ENCODE data around the gene PLCD3. TPM values are rescaled to one million over a fixed set of nuclear protein-coding genes. Genes with fewer than 3 reads are reported as not detected.
A peak's percentile ranks its signal among the peaks of the same experiment; 100 is the strongest.

Gene PLCD3
- total RNA-seq, 1 experiment from 2014 or later = 88.5 TPM

GRCh38 chr17:45115871-45116270 lies 16.4 kb downstream of the PLCD3 start:
- Mint-ChIP-seq H3K27me3 (ENCODE audit: insufficient read depth, unreplicated experiment) (no peaks in the 10 kb centered on the region), H3K4me1 (ENCODE audit: low read depth, unreplicated experiment) (peaks cover 6% of the 10 kb centered on the region), H3K36me3 (ENCODE audit: insufficient read depth, unreplicated experiment) (peaks cover 46% of the 10 kb centered on the region), H3K9me3 (ENCODE audit: unreplicated experiment) (no peaks in the 10 kb centered on the region), H3K27ac (ENCODE audit: unreplicated experiment) (peak overlapping the region; percentile 25), H3K4me3 (ENCODE audit: unreplicated experiment) (no peak overlapping the region)
- Histone ChIP-seq H3K9me3 (no peaks in the 10 kb centered on the region), H3K27me3 (replicated peaks; ENCODE audit: control insufficient read depth, insufficient read depth, low read length) (no peaks in the 10 kb centered on the region), H3K4me3 (ENCODE audit: low read depth, low read length) (no peak overlapping the region), H3K36me3 (ENCODE audit: control insufficient read depth, insufficient read depth, low read length) (peaks cover 2% of the 10 kb centered on the region; the same call in 1 of the 2 replicates), H3K4me1 (peaks cover 7% of the 10 kb centered on the region; the same call in 1 of the 2 replicates)
- DNase-seq = no peak
- BruUV-seq (replicated peaks) = no TSS peak
- intact Hi-C loops (cut with micrococcal nuclease; ENCODE audit: unreplicated experiment) = no loop called here
- no peak for TF ChIP-seq CTCF (IDR thresholded peaks at IDR 0.05; ENCODE audit: insufficient read depth in 1 of 2, low read depth in 1 of 2, low read length in 1 of 2, severe bottlenecking in 1 of 2, unreplicated experiment in 1 of 2)
- POLR2A ChIA-PET = no interaction called here
- CTCF ChIA-PET = interaction anchor here (1.0 to 1.4 kb wide), 2 partner anchors 19 to 20 kb away, joined by 3 read pairs; partner anchors contain the start of gene ACBD4

- no peak for TF ChIP-seq CTCF (IDR thresholded peaks at IDR 0.05; ENCODE audit: insufficient read depth in 1 of 2, low read depth in 1 of 2, low read length in 1 of 2, severe bottlenecking in 1 of 2, unreplicated experiment in 1 of 2)
- POLR2A ChIA-PET = no interaction called here
- peak overlapping the region; percentile 67 for H3K27ac Mint-ChIP-seq (ENCODE audit: unreplicated experiment)
- no peaks in the 10 kb centered on the region for H3K9me3 Mint-ChIP-seq (ENCODE audit: unreplicated experiment)
- H3K27me3 Mint-ChIP-seq (ENCODE audit: insufficient read depth, unreplicated experiment) = no peaks in the 10 kb centered on the region
- H3K4me1 Mint-ChIP-seq (ENCODE audit: low read depth, unreplicated experiment) = peaks cover 6% of the 10 kb centered on the region
- Histone ChIP-seq H3K9me3 (no peaks in the 10 kb centered on the region), H3K36me3 (ENCODE audit: control insufficient read depth, insufficient read depth, low read length) (peaks cover 2% of the 10 kb centered on the region; the same call in 1 of the 2 replicates), H3K4me3 (ENCODE audit: low read depth, low read length) (no peak overlapping the region), H3K4me1 (peaks cover 7% of the 10 kb centered on the region; the same call in 1 of the 2 replicates), H3K27me3 (replicated peaks; ENCODE audit: control insufficient read depth, insufficient read depth, low read length) (no peaks in the 10 kb centered on the region)
- no peak overlapping the region for H3K4me3 Mint-ChIP-seq (ENCODE audit: unreplicated experiment)
- intact Hi-C loops (cut with micrococcal nuclease; ENCODE audit: unreplicated experiment) = no loop called here
- BruUV-seq (replicated peaks) = no TSS peak
- peaks cover 54% of the 10 kb centered on the region for H3K36me3 Mint-ChIP-seq (ENCODE audit: insufficient read depth, unreplicated experiment)
- DNase-seq = no peak
- CTCF ChIA-PET = interaction anchor here (0.9 to 1.0 kb wide), 2 partner anchors 20 kb away, joined by 3 to 4 read pairs; partner anchors contain the start of gene ACBD4
Measured at GRCh38 chr17:45115015-45115625, 17.2 kb downstream of the PLCD3 start.

DNA sequence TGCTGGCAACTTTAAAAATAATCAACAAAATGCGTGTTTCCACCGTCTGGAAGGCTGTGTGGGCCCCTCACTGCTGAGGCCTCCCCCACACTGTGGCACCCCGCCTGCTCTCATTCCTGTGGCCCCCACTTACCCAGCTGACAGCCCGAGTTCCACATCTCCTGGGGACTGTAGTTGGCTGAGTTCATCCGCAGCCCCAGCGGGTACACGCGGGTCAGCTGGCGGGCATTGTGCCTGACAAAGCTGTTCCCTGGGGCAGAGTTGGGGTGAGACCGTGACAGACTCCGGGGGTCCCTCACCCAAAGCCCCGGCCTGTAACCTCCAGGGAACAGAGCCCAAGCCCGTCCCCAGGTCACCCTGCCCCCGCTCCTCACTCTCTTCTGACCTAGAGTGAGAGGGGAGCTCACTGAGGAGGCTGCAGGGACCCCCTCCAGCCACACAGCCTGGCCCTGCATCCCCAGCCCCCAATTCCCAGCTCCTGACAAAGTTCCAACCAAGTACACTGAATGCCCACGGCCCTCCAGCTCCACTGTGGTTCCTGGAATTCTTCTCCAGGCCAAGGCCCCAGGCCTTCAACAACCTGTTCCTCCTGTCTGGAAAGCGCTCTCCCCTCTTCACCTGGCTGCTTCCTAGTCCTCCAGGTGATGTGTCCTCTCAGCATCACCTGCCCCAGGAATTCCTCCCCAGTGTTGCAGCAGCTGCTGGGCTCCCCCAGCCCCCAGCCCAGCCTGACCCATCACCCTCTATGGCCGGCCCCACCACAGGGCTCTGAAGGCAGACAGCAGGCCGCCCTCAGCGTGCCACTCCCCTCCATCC lies 18.0 kb downstream of the PLCD3 start:
- Mint-ChIP-seq H3K27ac (ENCODE audit: unreplicated experiment) (peak overlapping the region; percentile 67), H3K36me3 (ENCODE audit: insufficient read depth, unreplicated experiment) (peaks cover 61% of the 10 kb centered on the region), H3K4me3 (ENCODE audit: unreplicated experiment) (no peak overlapping the region), H3K4me1 (ENCODE audit: low read depth, unreplicated experiment) (peaks cover 6% of the 10 kb centered on the region), H3K27me3 (ENCODE audit: insufficient read depth, unreplicated experiment) (no peaks in the 10 kb centered on the region), H3K9me3 (ENCODE audit: unreplicated experiment) (no peaks in the 10 kb centered on the region)
- POLR2A ChIA-PET = no interaction called here
- intact Hi-C loops (cut with micrococcal nuclease; ENCODE audit: unreplicated experiment) = no loop called here
- CTCF ChIA-PET = interaction anchor here (0.5 to 0.9 kb wide), 2 partner anchors 20 to 21 kb away, joined by 3 to 4 read pairs; partner anchors contain the start of gene ACBD4
- Histone ChIP-seq H3K36me3 (ENCODE audit: control insufficient read depth, insufficient read depth, low read length) (peaks cover 2% of the 10 kb centered on the region; the same call in 1 of the 2 replicates), H3K27me3 (replicated peaks; ENCODE audit: control insufficient read depth, insufficient read depth, low read length) (no peaks in the 10 kb centered on the region), H3K9me3 (no peaks in the 10 kb centered on the region), H3K4me3 (ENCODE audit: low read depth, low read length) (no peak overlapping the region), H3K4me1 (peaks cover 7% of the 10 kb centered on the region; the same call in 1 of the 2 replicates)
- TF ChIP-seq CTCF (IDR thresholded peaks at IDR 0.05; ENCODE audit: insufficient read depth in 1 of 2, low read depth in 1 of 2, low read length in 1 of 2, severe bottlenecking in 1 of 2, unreplicated experiment in 1 of 2) = no peak
- BruUV-seq (replicated peaks) = no TSS peak
- DNase-seq = peak; percentile 40 to 65
